ENCODE measurements around the gene SLAIN2.

DNA sequence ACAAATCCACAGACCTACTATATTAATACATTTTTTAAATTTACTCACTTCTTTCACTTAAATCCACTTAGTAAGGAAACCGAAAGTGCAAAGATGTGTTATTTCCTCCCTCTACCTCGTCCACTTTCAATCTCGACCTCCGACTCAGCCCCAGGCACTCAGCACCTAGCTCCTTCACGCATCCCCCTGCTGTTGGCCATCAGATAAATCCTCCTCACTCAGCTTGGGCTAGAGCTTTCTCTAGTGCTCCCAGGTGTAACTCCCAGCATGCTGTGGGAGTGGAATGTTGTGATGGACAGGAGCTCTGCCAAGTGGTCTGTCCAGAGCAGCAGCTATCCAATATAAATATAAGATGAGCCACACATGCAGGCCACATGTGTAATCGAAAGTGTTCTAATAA, 45.0 kb upstream of the SLAIN2 start:
- TF ChIP-seq, protein P1, sequence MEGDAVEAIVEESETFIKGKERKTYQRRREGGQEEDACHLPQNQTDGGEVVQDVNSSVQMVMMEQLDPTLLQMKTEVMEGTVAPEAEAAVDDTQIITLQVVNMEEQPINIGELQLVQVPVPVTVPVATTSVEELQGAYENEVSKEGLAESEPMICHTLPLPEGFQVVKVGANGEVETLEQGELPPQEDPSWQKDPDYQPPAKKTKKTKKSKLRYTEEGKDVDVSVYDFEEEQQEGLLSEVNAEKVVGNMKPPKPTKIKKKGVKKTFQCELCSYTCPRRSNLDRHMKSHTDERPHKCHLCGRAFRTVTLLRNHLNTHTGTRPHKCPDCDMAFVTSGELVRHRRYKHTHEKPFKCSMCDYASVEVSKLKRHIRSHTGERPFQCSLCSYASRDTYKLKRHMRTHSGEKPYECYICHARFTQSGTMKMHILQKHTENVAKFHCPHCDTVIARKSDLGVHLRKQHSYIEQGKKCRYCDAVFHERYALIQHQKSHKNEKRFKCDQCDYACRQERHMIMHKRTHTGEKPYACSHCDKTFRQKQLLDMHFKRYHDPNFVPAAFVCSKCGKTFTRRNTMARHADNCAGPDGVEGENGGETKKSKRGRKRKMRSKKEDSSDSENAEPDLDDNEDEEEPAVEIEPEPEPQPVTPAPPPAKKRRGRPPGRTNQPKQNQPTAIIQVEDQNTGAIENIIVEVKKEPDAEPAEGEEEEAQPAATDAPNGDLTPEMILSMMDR (conservative IDR thresholded peaks at IDR 0.05): no peak
- no peak for TF ChIP-seq ZFX (IDR thresholded peaks at IDR 0.05)
